NB4 (cell line): Measurements from ENCODE around the gene SPATA13.

ENCODE experiments used
- CTCF ChIP-seq: IDR thresholded peaks from one replicate; pipeline ENCODE4 v1.5.1; 2012; ENCODE audit warnings: low read depth, low read length
- POLR2A ChIP-seq: IDR thresholded peaks from 2 replicates; pipeline ENCODE4 v1.6.1; 2011; ENCODE audit warnings: mild to moderate bottlenecking; ENCODE audit not compliant: insufficient read length; ENCODE audit errors: extremely low read depth

DNA sequence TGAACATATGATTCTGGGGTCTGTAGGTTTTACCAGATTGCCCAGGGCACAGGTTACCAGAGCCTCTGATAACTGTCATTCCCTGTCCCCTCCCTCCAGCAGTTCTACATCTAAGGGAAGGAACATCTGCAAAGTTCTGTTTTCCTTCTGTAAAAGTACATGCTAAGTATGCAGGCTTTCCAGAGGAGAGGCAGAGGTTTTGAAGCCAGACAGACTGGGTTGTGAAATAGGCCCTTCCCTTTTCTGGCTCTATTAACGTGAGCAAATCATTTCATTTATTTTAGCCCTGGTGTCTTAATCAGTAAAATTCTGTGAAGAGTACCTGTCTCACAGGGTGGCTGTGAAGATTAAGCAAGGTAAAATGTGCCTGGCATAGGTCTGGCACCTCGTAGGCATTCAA lies 82.8 kb downstream of the SPATA13 start:
- TF ChIP-seq CTCF = no peak
- TF ChIP-seq POLR2A = no peak
